LNCaP clone FGC (cell line): ENCODE results near the gene TMEM108.

ENCODE experiments used
- DNase-seq: peaks from one replicate; pipeline ENCODE4 v3.0.0-alpha.2; 2011; ENCODE audit warnings: low read depth
- H3K4me3 ChIP-seq: 2 replicates; pipeline ENCODE4 v1.5.1; 2011; ENCODE audit warnings: mild to moderate bottlenecking, low read depth, low read length, control low read depth
- TF ChIP-seq, protein P1 (sequence below): IDR thresholded peaks from 2 replicates; pipeline ENCODE4 v1.5.1; 2012; ENCODE audit warnings: mild to moderate bottlenecking; ENCODE audit not compliant: control insufficient read depth, insufficient read depth; ENCODE audit errors: extremely low read depth

TMEM108 gene

DNA sequence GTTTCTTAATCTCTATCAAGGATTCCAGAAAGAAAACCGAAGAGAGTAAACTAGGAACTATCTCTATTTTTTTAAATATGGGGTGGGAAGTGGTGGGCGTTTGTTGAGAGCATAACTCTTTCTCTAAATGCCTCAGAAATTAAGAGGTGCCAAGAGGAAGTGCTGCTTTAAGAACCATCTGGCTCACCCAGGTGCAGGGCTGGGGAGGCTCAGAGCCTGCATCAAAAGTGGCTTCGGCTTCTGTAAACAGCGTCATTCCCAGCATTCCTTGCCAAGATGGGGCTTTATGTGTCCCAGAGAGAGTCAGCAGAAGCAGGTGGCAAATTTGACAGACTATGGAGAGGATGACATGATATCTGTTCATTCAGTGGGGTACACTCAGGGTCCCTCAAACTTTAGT is 238.4 kb downstream of the TMEM108 start:
- H3K4me3 ChIP-seq: no peak overlapping the region
- TF ChIP-seq, protein P1, sequence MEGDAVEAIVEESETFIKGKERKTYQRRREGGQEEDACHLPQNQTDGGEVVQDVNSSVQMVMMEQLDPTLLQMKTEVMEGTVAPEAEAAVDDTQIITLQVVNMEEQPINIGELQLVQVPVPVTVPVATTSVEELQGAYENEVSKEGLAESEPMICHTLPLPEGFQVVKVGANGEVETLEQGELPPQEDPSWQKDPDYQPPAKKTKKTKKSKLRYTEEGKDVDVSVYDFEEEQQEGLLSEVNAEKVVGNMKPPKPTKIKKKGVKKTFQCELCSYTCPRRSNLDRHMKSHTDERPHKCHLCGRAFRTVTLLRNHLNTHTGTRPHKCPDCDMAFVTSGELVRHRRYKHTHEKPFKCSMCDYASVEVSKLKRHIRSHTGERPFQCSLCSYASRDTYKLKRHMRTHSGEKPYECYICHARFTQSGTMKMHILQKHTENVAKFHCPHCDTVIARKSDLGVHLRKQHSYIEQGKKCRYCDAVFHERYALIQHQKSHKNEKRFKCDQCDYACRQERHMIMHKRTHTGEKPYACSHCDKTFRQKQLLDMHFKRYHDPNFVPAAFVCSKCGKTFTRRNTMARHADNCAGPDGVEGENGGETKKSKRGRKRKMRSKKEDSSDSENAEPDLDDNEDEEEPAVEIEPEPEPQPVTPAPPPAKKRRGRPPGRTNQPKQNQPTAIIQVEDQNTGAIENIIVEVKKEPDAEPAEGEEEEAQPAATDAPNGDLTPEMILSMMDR: no peak
- DNase-seq: no peak

DNA sequence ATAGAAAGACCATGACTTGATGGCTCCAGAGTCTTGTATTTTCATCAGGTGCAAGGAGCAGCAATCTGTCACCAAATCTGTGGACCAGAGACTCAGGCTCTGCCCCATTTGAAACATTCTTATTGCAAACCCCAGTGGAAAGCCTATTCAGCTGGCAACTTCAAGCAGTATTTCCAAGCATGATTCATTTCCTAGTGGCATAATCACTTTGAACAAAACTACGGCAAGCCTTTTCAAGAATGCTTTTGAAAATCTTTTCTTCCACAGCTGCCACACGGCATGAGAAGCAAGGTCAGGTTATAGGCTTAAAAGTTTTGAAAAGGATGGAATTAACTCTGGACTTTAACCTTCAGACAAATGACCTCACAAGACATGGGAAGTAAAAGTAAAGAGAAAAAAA is 239.6 kb downstream of the TMEM108 start:
- no peak overlapping the region for H3K4me3 ChIP-seq
- DNase-seq: no peak
- TF ChIP-seq, protein P1: no peak

DNA sequence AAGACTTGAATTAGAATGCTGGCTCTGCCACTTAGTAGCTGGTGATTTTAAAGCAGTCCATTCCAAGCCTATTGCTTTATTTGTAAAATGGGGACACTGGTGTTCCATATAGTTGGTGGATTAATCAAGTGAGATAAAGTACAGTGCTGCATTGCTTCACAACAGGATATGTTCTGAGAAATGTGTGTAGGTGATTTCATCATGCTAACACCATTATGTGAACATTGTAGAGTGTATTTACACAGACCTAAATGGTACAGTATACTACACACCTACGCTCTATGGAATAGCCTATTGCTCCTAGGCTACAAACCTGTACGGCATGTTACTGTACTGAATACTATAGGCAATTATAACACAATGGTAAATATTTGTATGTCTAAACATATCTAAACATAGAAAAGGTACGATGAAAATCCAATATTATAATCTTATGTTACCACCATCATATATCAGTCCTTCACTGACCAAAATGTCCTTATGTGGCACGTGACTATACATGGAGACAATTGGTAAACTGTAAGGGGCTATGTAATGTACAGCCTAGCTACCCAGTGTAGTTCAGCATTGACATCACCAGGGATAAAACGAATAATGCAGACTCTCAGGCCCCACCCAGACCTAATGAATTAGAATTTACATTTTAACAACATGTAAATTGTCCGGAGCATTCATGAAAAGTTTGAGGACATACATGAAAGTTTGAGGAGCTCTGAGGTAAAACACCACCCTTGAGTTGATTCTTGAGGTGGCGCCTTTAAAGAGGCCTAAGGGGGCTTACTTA is 240.3 kb downstream of the TMEM108 start:
- TF ChIP-seq, protein P1: no peak
- no peak overlapping the region for H3K4me3 ChIP-seq
- no peak for DNase-seq

DNA sequence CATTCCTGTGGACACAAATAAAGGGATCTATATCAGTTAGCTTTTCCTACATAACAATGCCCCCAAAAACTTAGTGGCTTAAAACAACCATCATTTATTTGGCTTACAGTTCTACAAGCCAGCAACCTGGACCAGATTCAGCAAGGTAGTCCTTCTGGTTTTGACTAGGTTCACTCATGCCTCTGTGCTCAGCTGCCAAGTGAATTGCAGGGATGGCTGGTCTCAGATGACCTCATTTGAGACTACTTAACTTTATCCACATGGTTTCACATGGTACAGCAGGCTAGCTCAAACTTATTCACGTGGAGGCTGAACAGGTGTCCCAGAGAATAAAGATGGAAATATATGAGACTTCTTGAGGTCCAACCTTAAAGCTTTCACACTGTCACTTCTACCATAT is 242.4 kb downstream of the TMEM108 start:
- no peak overlapping the region for H3K4me3 ChIP-seq
- DNase-seq: no peak

DNA sequence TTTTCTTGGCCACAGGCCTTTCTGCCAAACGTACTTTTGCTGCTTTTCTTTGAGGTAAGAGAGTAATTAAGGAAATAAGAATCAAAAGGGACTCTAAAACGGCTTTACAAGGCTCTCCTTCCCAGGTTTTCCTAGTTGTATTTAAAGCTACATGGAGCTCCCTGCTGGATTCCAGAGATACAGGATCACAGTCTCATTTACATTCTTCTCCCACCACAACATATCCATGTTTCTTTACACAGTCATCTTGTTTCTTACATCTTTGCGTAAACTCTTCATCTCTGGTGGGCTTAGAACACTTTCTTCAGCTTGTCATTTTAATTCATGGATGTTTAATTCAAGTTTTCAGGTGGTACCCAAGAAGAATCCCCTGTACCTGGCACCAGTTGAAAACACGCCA is 244.0 kb downstream of the TMEM108 start:
- TF ChIP-seq, protein P1: no peak
- H3K4me3 ChIP-seq: no peak overlapping the region
- DNase-seq: no peak

More for the DNA sequence above, 242.4 kb downstream of the TMEM108 start:
- TF ChIP-seq, protein P1: no peak

DNA sequence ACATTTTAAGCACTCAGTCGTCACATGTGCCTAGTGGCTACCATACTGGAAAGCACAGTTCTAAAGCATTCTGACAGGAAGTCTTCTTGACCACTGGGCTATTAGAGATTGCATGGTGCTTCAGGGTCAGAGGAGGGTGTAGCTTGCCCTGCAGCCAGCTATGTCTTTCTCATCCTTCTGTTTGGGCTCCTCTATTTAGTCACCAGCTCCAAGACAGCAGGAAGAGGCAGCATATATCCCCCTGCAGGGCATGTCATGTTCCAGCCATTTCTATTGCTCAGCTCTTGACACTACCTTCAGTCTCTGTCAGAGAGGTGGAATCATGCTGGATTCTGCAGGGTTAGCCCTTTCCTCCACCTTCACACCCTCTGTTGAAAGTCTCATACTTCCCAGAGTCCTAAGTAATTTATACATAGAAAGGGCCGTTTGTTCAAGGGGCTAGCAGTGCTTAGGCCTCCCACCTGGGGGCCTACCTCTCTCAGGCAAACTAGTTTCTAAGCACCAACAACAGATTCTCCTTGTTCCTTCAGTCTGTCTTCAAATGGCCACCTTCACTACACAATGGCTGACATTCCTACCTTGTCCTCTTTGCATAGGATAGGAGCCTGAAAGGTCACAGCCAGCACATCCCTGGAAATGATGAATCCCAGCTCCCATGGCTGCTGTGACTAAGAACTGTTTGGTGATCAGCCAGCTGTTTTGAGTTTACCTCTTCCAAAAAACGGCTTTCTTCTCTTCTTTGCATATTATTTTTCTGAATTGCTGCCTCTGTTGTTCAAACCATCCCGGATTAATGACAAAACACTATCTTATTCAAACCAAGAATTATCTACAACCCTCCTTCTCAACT is 246.0 kb downstream of the TMEM108 start:
- no peak overlapping the region for H3K4me3 ChIP-seq
- DNase-seq: no peak
- TF ChIP-seq, protein P1: no peak
